DMS53 treated with DMSO at 0.1 percent for 48 hours (cell line): ENCODE data around the gene CCNF.
"Not testable (repeated sequence)": the region's sequence is repeated elsewhere in the genome, so short reads cannot be mapped to it uniquely, and the experiment has no call there.

Source experiments
- DNase-seq: peaks from one replicate; lab custom pipeline; 2025; ENCODE audit not compliant: unreplicated experiment; lab: John Stamatoyannopoulos, UW

Gene CCNF

DNA sequence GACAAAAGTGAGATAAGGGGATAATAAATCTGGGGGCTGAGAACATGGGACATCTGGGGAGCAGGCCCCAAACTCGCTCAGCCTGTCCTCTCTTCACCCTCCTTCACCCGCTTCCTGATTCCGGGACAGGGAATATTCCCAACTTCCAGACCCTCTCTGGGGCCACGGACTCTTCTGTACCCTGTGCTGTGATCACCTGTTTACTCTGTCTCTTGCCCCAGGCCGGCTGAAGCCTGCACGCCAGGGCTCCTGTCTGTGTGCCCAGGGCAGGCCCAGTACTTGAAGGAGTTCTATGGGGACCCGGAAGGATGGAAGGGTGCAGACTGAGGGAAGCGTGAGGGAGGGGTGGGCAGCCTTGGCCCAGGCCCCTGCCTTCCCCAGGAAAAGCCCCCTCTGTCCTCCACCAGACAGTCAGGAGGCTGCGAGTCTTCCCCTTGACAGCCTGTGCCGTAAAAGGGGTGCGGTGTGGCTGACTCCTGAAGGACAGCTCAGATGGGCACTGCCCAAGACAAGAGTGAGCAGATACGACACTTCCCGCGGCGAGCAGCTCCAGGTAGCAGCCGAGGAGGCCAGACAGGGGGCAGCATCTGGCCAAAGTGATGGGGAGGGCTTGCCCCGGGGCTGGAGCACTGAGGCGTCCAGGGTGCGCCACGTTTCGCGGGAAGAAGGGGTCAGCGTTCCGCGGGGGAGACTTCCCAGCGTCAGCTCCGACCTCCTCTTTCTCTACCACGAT is 1.0 kb upstream of the CCNF start:
- DNase-seq, result peak; percentile 15

DNA sequence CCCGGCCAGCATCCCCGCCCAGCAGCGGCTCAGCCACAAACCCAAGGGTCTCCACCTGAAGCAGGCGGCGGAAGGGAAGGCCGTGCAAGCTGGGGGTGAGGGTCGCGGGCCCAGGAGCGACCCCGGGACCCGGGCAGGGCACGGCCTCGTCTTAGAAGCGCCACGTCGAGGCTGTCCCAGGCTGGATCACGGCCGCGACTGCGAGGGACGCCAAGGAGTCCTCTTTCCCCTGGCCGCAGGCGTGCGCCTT is 538 bp upstream of the CCNF start:
- no peak for DNase-seq

DNA sequence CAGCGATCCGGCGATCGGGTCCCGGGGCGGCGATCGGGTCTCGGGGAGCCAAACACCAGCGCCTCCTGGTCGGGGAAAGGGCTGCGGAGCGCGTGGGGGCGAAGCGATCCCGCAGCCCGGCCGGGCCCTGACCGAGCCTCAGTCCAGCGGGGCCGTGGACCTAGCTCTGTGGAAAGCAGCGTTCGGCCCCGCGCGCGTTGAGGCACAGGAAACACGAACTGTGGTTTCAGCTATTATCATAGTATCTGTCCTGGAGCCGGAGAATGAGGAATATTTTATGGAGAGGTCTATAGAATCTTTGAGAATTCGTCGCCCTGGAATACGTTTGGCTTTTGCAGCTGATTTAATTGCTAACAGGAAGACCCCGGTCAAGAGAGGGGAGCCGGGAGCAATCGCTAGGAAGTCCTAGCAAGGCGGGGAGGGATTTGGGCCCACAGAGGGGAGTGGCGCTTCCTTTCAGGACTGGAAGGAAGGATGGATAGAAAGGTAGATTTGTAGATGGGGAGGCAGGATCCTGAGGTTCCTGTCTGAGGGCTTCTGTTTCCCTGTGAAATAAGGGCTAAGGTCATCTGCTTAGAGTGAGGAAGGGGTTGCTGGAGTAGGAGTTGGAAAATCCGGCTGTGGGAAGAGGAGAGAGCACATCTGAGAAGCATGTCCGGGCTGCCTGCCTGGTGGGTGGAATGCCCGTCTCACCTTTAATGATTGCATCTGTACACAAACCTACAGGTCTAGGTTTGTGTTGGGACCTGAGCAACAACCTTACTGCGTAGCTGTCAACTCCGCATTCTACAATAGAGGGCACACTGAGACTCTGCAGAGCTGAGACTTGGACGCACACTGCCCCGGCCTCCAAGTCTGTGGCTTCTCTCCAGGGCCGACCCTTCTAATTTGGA is 770 bp downstream of the CCNF start:
- no peak for DNase-seq

DNA sequence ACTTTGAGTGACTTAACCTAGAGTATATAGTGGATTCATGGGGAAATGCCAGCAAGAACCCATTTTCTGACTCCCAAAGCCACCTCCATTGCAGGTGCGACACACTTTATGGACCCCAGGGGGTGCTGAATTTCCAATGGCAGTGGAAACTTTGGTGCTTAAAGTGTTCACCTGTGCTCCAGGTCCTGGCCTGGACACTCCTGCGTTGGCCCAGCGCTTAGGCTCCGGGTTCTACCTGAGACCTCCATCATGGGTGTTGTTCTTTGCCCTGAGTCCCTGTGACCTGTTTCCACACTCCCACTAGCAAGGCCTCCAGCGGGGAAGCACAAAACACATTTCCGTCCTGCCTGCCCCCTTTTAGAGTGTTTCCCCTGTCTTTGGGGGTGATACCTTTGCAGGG is 3.0 kb downstream of the CCNF start:
- no peak for DNase-seq

DNA sequence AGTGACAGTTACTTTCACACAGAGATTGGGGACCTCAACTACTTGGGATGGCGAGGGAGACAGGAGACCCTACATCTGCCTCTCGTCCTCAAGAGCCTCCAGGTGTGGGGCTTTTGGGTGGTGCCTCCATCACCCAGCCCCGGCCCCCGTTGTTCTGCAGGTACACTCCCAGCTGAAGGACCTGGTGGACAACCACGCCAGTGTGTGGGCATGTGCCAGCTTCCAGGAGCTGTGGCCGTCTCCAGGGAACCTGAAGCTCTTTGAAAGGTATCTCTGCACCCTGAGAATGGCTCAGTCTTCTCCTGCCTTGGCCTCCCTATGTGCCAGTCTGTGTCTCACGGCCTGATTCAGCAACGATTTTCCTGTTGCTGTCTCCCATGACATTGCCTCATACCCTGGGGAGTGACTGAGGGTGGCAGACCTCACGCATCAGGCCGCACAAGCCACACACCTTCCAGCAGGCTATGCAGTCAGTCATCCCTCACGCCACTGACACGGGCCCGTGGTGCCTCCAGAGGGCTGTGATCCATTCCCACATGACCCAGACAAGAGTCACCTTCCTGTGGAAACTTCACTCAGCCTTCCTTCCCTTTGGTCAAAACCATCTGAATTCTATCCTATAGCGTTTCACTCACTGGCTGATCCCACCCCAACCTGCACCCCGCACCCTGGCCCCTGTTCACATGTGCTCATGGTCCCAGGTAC is 3.7 kb downstream of the CCNF start:
- no peak for DNase-seq

DNA sequence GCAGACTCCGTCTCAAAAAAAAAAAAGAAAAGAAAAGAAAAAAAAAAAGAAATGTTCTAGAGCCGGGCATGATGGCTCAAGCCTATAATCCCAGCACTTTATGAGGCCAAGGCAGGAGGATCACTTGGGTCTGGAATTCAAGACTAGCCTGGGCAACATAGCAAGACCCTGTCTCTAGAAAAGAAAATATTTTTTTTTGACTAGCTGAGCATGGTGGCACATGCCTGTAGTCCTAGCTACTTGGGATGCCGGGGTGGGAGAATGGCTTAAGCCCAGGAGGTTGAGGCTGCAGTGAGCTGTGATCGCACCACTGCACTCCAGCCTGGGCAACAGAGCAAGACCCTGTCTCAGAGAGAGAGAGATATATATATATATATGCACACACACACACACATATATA is 6.0 kb downstream of the CCNF start:
- not testable (repeated sequence) for DNase-seq

DNA sequence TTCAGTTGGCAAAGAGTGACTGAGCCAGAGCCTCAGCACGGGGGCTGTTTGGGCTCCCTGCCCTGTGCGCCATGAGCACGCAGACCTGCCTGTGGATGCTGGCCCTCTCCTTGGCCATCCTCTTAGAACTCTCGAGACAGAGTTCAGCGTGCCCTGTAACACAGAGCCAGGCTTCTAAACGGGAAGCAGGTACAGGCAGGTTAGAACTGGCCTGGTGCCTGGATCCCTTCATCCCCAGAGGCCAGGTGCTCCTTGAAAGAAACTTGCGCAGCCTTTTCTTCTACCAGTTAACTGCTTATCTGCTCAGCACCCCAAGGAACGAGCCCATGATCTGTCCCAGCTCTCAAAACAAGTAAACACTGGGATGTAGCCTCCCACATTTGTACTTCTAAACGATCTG is 6.9 kb downstream of the CCNF start:
- DNase-seq, result no peak

DNA sequence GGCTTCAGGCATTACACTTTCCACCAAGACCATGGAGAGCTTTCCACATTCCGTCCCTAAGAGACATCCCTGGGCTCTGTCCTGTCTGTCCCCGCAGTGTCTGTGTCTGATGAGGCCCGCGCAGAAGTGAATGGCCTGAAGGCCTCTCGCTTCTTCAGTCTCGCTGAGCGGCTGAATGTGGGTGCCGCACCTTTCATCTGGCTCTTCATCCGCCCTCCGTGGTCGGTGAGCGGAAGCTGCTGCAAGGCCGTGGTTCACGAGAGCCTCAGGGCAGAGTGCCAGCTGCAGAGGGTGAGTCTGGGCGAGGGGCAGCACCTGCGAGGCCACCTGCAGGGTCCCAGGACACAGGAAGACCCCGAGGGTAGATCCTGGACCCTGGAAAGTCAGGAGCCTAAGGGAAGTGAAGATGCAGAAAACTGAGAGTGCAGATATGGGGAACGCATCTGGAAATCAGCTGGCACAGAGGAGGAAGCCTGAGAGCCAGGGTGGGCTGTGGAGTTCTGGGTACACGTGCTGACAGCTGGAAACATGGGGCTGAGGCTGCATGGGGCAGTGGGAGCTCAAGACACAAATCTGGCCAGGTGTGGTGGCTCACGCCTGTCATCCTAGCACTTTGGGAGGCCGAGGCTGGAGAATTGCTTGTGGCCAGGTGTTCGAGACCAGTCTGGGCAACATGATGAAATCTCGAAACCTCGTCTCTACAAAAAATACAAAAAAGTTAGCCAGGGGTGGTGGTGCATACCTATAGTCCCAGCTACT is 8.0 kb downstream of the CCNF start:
- DNase-seq, result no peak

DNA sequence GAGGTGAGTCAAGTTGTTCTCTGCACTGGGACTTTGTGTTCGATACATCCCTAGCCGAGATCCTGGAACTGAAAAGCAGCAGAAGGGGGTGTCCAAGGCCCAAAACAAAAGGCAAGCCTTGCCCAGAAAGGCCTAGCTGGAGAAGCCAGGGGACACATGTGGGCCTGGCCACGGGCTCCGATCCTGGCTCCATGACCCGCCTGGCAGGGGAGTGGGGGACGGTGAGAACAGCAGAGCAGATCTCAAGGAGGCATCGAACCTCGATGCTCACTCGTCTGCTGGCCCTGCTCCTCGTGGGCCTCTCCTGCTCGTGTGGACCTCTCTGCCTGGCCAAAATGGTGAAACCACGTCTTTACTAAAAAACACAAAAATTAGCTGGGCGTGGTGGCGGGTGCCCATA is 8.9 kb downstream of the CCNF start:
- no peak for DNase-seq

DNA sequence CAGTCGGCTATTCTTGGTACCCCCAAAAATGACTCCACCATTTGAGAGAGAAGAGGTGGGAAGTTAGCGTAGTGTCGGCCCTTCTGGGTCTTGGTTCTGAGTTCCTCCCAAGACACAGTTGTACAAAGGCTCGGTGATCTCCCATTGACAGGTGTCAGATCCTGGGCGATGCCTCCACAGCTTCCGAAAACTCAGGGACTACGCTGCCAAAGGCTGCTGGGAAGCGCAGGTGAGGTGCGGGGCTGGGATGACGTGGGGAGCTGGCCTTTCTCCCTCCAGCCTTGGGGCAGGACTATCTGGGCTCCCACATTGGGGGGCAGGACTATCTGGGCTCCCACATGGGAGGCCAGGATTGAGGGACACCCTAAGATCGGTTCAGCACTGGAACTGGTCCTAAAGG is 10.4 kb downstream of the CCNF start:
- no peak for DNase-seq

DNA sequence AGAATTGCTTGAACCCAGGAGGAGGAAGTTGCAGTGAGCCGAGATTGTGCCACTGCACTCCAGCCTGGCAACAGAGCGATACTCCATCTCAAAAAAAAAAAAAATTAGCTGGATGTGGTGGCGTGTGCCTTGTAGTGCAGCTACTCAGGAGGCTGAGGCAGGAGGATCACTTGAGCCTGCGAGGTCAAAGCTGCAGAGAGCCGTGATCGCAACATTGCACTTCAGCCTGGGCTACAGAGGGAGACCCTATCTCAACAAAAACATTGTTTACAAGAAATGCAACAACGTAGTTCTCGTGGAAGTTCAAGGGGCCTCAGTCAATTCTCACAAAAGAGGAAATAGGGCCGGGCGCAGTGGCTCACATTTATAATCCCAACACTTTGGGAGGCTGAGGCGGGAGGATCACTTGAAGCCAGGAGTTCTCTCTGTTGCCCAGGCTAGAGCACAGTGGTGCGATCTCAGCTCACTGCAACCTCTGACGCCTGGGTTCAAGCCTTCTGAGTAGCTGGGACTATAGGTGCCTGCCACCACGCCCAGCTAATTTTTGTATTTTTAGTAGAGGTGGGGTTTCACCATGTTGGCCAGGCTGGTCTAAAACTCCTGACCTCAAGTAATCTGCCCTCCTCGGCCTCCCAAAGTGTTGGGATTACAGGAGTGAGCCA is 12.0 kb downstream of the CCNF start:
- not testable (repeated sequence) for DNase-seq

DNA sequence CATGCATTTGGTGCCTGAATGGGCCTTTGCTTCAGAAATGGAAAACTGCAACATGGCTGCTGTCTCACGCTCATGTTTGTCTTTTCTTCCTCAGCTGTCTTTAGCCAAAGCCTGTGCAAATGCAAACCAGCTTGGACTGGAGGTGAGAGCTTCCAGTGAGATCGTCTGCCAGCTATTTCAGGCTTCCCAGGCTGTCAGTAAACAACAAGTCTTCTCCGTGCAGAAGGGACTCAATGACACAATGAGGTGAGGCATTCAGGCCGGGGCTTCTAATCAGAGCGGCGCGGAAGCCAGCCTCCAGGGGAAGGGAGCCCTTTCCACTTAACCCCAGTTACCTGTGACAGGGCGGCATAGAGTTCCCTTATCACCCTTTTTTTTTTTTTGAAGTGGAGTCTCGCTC is 14.3 kb downstream of the CCNF start:
- DNase-seq, result no peak

DNA sequence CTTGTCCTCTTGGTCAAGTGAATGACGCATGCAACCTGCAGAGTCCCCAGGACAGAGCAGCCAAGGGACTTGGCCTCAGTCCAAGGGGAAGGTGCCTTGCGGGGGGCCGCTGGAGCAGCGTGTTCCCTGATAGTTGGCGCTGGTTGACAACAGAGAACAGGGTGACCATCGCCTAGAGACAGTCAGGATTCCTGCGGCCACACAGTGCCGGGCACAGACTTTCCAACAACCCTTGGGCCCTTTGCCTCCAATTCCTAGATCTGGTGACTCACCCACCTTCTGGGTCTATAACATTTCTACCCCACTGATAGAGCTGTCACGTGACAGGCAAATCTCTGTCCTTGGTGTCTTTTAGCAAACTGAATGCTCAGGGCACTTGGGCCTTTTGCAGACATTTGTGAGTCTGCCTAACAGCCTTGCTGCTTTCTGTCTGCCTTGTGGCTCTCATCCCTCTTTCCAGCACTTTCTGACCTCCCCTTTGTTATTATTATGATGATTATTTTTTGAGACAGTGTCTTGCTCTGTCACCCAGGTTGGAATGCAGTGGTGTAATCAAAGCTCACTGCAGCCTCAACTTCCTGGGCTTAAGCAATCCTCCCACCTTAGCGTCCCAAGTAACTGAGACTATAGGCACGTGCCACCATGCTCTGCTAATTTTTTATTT is 18.8 kb downstream of the CCNF start:
- DNase-seq, result no peak

DNA sequence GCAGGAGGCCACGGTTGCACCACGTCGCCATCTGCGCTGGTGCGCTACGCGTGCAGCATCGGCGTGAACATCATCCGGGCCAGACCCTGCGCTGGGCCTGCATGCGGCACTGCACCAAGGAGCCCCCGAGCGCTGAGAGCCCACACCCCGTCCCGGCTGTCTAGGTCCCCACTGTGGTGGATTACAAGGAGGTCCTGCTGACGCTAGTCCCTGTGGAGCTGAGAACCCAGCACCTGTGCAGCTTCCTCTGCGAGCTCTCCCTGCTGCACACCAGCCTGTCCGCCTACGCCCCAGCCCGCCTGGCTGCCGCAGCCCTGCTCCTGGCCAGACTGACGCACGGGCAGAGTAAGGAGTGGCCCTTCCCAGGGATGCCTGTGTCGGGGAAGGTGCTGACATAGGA is 19.9 kb downstream of the CCNF start:
- no peak for DNase-seq

DNA sequence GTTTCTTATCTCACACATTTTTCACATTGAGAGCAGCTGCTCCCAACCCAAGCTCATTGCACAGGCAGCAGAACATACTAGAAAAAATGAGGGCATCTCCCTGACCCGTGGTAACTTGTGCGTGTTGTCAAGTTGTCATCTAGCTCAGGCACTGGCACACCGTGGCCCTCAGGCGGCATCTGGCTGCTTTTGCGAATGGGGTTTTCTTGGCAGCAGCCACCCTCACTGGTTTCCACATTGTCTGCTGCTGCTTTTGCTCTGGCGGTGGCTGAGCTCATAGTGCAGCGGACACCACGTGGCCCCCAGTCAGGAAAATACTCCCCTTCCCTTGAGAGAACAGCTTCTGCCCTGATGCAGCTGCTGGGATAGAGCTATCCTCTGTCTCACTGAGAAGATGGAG is 21.3 kb downstream of the CCNF start:
- no peak for DNase-seq

DNA sequence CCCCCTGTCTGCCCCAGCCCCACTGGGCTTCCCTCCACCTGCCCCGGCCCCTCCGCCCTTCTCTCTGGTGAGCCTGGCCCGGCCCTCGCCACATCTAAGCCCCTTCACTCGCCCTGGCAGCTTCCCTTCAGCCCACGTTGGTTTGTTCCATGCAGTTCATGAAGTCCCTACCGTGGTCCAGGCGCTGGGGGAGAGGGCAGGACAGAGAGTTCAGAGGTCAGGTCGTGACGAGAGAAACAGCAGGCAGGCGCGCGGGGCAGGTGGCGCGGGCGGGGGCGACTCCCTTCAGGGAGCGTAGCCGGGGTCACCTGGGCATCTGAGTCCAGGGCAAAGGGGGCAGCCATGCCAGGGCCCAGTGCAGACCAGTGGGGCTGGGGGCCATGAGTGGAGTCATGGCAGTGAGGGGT is 21.7 kb downstream of the CCNF start:
- no peak for DNase-seq

DNA sequence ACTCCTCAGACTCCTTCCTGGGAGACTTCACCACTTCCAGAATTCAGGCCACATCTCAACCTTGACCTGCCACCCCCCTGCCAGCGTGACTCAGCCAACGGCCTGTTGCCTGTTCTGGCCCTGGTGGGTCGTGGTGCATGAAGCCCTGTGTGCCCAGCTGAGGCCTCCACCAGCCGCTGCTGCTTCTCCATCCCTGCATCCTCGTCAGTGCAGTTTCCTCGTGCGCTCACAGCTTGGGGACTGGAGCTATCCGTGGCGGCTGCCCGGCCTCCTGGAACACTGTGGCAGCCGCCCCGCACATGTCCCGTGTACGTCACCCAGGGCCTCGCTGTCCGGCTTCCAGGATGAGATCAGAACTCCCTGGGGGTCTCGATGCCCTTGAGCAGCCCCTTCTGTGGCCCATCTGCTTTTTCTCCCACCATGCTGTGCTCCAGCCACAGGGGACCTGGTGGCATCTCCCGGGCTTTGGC is 22.6 kb downstream of the CCNF start:
- no peak for DNase-seq

DNA sequence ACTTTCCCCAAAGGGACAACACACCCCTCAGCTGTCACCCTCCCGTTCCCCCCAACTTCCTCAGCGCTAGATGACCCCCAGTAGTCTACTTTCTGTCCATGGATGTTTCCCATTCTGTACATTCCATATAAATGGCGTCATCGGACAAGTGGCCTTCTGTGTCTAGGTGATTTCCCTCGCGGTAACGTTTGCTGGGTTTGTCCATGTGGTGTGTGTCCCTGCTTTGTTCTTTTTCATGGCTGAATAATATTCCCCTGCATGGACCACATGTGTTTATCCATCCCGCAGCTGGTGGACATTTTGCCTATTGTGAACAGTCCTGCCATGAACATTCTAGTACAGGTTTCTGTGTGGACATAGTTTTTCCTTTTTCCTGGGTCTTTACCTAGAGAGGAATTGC is 23.4 kb downstream of the CCNF start:
- DNase-seq, result no peak

DNA sequence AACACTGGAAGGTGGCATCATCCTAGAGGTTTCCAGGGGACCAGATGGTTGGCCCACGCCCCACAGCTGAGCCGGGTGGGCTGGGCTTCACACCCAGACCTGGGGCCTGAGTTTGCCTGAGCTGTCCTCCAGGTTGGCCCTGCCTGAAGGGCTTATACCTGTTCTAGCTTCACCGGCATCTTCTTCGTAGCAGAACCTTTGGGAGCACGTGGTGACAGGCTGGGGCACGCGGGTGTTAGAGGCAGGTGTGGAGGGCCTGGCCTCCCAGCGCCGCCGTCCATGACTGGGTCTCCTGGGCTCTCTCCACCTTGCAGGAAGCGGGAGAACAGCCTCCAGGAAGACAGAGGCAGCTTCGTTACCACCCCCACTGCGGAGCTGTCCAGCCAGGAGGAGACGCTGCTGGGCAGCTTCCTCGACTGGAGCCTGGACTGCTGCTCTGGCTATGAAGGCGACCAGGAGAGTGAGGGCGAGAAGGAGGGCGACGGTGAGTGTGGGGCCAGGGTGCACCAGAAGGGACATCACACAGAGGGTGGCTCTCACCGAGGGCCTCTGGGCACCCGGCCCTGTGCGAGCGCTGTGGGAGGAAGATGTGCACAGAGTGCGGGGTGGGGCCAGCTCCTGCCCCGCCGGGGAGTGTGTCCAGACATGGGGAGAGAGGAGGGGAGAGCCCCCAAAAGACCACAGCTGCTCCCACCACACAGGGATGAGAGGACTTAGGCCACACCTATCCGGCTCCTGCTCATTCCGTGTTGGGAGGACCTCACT is 26.0 kb downstream of the CCNF start:
- DNase-seq, result no peak
